ENCODE results near the gene PRPF6. TPM values are rescaled to one million over a fixed set of nuclear protein-coding genes. Genes with fewer than 3 reads are reported as not detected.

PRPF6 gene, protein sequence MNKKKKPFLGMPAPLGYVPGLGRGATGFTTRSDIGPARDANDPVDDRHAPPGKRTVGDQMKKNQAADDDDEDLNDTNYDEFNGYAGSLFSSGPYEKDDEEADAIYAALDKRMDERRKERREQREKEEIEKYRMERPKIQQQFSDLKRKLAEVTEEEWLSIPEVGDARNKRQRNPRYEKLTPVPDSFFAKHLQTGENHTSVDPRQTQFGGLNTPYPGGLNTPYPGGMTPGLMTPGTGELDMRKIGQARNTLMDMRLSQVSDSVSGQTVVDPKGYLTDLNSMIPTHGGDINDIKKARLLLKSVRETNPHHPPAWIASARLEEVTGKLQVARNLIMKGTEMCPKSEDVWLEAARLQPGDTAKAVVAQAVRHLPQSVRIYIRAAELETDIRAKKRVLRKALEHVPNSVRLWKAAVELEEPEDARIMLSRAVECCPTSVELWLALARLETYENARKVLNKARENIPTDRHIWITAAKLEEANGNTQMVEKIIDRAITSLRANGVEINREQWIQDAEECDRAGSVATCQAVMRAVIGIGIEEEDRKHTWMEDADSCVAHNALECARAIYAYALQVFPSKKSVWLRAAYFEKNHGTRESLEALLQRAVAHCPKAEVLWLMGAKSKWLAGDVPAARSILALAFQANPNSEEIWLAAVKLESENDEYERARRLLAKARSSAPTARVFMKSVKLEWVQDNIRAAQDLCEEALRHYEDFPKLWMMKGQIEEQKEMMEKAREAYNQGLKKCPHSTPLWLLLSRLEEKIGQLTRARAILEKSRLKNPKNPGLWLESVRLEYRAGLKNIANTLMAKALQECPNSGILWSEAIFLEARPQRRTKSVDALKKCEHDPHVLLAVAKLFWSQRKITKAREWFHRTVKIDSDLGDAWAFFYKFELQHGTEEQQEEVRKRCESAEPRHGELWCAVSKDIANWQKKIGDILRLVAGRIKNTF
- 42.8 TPM for total RNA-seq
- polyA plus RNA-seq (ENCODE audit: insufficient read depth in 1 of 8, insufficient read length in 8 of 8, low replicate concordance in 1 of 8), result 10 to 100 TPM; 50.5 to 64.4 (median 57.9) TPM
- long read RNA-seq, donor 1, partial matches to known transcripts, result 6 of 9 reads
- long read RNA-seq, donor 1, other reads (novel, unspliced or antisense), result 0 of 9 reads
- long read RNA-seq, donor 2, partial matches to known transcripts, result 0 of 1 reads
- long read RNA-seq, donor 2, other reads (novel, unspliced or antisense), result 0 of 1 reads
- long read RNA-seq, donor 3, transcript PRPF6-201 (21 exons, 3,044 nt), result major isoform, 10 of 28 reads
- long read RNA-seq, donor 3, partial matches to known transcripts, result 18 of 28 reads
- long read RNA-seq, donor 3, other reads (novel, unspliced or antisense), result 0 of 28 reads
- long read RNA-seq, donor 4, transcript PRPF6-201 (21 exons, 3,044 nt), result major isoform, 8 of 21 reads
- long read RNA-seq, donor 4, partial matches to known transcripts, result 13 of 21 reads
- long read RNA-seq, donor 4, other reads (novel, unspliced or antisense), result 0 of 21 reads
- long read RNA-seq, donor 5, transcript PRPF6-201 (21 exons, 3,044 nt), result major isoform, 24 of 57 reads
- long read RNA-seq, donor 5, partial matches to known transcripts, result 33 of 57 reads
- long read RNA-seq, donor 5, other reads (novel, unspliced or antisense), result 0 of 57 reads
- long read RNA-seq, donor 6, transcript PRPF6-201 (21 exons, 3,044 nt), result major isoform, 15 of 21 reads
- long read RNA-seq, donor 6, partial matches to known transcripts, result 6 of 21 reads
- long read RNA-seq, donor 6, other reads (novel, unspliced or antisense), result 0 of 21 reads
- long read RNA-seq, donor 7, transcript PRPF6-201 (21 exons, 3,044 nt), result major isoform, 9 of 22 reads
- long read RNA-seq, donor 7, partial matches to known transcripts, result 13 of 22 reads
- long read RNA-seq, donor 7, other reads (novel, unspliced or antisense), result 0 of 22 reads
- long read RNA-seq, donor 8, partial matches to known transcripts, result 8 of 8 reads
- long read RNA-seq, donor 8, other reads (novel, unspliced or antisense), result 0 of 8 reads
- long read RNA-seq, donor 9, transcript PRPF6-201 (21 exons, 3,044 nt), result major isoform, 6 of 40 reads
- long read RNA-seq, donor 9, partial matches to known transcripts, result 34 of 40 reads
- long read RNA-seq, donor 9, other reads (novel, unspliced or antisense), result 0 of 40 reads
- long read RNA-seq, donor 10, partial matches to known transcripts, result 13 of 16 reads
- long read RNA-seq, donor 10, other reads (novel, unspliced or antisense), result 0 of 16 reads
- long read RNA-seq, donor 11, transcript PRPF6-201 (21 exons, 3,044 nt), result major isoform, 12 of 29 reads
- long read RNA-seq, donor 11, partial matches to known transcripts, result 17 of 29 reads
- long read RNA-seq, donor 11, other reads (novel, unspliced or antisense), result 0 of 29 reads

DNA sequence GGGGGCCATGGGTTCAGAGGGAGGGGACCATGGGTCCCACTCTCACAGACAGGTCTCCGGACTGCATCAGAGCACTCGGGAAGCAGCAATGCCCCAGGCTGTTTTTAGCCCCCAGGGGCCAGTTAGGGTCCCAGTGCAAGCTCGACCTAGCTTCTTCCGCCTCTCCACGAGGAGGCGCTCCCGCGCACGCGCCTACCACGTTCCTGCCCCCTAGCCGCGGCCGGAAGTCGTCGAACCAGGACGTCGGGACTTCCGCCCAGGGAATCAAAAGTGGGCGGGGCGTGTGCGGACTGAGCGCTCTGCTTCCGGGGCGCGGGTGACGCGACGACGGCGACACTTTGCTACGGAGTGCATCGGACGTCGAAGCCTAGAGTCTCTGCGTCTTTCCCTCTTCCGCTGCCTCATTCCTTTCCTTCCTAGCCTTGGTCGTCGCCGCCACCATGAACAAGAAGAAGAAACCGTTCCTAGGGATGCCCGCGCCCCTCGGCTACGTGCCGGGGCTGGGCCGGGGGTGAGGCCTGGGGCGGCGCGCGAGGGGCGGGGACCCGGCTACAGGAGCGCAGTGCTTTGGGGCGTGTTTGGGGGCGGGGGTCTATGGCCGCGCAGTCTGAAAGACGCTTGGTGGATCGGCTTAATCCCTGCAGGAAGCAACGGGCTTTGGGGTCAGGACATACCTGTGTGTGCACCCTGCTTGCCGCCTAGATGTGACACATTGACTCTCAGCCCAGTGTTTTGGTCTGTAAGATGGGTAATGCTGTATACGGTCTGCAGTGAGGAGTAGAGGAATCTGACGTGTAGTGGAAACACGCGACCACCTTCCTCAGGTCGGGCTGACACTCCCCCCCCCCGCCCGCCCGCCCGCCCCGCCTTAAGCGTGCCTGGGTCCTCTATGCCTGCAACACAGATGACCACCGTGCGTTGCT, at the start of gene PRPF6:
Gene PRPF6, plus strand, starts transcription at position 327 of the 923 bp plus-strand sequence. Its CDS starts 114 bp downstream, at position 441.
- Histone ChIP-seq H3K27me3 (ENCODE audit: control insufficient read depth, insufficient read depth, low read length) (no peaks in the 10 kb centered on the region), H3K9me3 (replicated peaks; ENCODE audit: control insufficient read depth, low read depth, low read length) (no peaks in the 10 kb centered on the region), H3K4me3 (ENCODE audit: low read length) (peak within 1 kb of the TSS; percentile 87), H3K27ac (ENCODE audit: low read length) (peak within 1 kb of the TSS; percentile 89), H3K36me3 (ENCODE audit: control insufficient read depth, insufficient read depth, low read length) (peaks cover 32% of the 10 kb centered on the region), H3K4me1 (ENCODE audit: control insufficient read depth, insufficient read depth, low read length) (peaks cover 34% of the 10 kb centered on the region)
- WGBS (ENCODE audit: insufficient coverage), result under 1% methylated on average over 59 of the region's 75 CpGs
- DNase-seq, result peak; percentile 98

DNA sequence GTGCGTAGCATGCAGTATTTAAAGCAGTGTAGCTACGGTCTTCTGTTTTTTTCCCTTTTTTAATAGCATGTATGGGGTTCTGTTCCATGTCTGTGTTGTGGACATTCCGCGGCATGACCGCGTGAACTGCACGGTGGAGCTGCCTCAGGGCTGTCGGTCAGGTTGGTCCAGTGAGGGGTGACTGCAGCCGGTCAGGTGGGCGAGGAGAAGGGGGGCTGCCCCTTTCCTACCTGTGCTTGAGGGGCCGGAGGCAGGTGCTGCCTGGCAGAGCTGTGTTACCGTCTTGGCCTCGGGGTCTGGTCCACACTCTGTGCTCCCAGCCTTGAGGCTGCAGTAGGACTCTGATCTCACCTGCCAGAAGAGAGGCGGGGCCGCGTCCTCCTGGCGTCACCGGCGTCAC, 49.2 kb upstream of the PRPF6 start:
- 97% methylated on average over 10 of the region's 19 CpGs for WGBS (ENCODE audit: insufficient coverage)
- peaks cover 72% of the 10 kb centered on the region for H3K36me3 ChIP-seq (ENCODE audit: control insufficient read depth, insufficient read depth, low read length)

DNA sequence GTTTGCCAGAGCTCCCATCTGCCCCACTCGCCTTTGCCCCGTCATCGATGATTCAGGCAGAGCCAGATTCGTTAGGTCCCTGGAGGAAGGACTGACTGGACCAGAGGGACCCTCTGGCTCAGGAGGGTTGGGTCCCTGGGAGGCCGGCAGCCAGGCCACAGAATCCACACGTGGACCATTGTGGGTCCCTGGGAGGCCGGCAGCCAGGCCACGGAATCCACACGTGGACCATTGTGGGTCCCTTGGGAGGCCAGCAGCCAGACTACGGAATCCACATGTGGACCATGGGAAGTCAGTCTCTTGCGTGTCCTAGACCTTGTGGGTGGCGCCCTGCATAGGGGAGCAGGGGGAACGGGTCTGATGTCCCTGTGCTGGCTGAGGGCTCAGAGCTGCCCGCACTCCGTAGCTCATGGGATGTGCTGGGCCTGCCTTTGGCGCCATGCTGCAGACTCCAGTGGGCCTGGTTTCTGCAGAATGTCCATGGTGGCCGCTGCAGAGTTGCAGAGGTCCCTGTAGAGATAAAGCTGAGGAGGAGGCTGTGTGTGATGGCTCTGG, 48.2 kb upstream of the PRPF6 start:
- Histone ChIP-seq H3K27me3 (ENCODE audit: control insufficient read depth, insufficient read depth, low read length) (no peaks in the 10 kb centered on the region), H3K36me3 (ENCODE audit: control insufficient read depth, insufficient read depth, low read length) (peaks cover 74% of the 10 kb centered on the region), H3K4me1 (ENCODE audit: control insufficient read depth, insufficient read depth, low read length) (no peaks in the 10 kb centered on the region), H3K27ac (ENCODE audit: low read length) (no peak overlapping the region), H3K9me3 (replicated peaks; ENCODE audit: control insufficient read depth, low read depth, low read length) (no peaks in the 10 kb centered on the region), H3K4me3 (ENCODE audit: low read length) (no peak overlapping the region)
- WGBS (ENCODE audit: insufficient coverage), result 89% methylated on average over 16 of the region's 17 CpGs
- no peak for DNase-seq

More for the DNA sequence above, 49.2 kb upstream of the PRPF6 start:
- Histone ChIP-seq H3K27ac (ENCODE audit: low read length) (no peak overlapping the region), H3K27me3 (ENCODE audit: control insufficient read depth, insufficient read depth, low read length) (no peaks in the 10 kb centered on the region), H3K4me1 (ENCODE audit: control insufficient read depth, insufficient read depth, low read length) (no peaks in the 10 kb centered on the region), H3K9me3 (replicated peaks; ENCODE audit: control insufficient read depth, low read depth, low read length) (no peaks in the 10 kb centered on the region), H3K4me3 (ENCODE audit: low read length) (no peak overlapping the region)
- DNase-seq, result no peak

DNA sequence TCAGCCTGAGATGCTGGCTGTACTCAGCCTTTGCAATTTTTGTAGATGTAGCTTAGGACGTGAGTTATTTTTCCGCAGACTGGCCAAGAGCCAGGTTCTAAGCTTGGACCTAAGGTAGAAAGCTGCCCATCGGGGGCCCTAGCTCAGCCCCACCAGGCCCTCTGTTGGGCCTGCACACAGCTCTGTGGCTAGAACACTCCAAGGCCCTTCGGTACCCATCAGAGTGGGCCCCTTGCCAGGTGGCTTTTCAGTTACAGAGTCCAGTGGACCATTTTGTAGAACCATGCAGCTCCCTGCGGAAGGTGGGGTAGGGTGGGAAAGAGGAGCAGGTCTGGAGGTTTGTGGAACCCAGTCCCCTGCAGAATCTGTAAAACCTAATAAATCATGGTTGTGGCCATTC, 47.3 kb upstream of the PRPF6 start:
- no peak overlapping the region for H3K27ac ChIP-seq (ENCODE audit: low read length)
- H3K27me3 ChIP-seq (ENCODE audit: control insufficient read depth, insufficient read depth, low read length), result no peaks in the 10 kb centered on the region
- WGBS (ENCODE audit: insufficient coverage), result 60% methylated on average over 5 of the region's 5 CpGs
- DNase-seq, result no peak
- no peaks in the 10 kb centered on the region for H3K4me1 ChIP-seq (ENCODE audit: control insufficient read depth, insufficient read depth, low read length)
- H3K4me3 ChIP-seq (ENCODE audit: low read length), result no peak overlapping the region
- H3K36me3 ChIP-seq (ENCODE audit: control insufficient read depth, insufficient read depth, low read length), result peaks cover 66% of the 10 kb centered on the region
- H3K9me3 ChIP-seq (replicated peaks; ENCODE audit: control insufficient read depth, low read depth, low read length), result no peaks in the 10 kb centered on the region

DNA sequence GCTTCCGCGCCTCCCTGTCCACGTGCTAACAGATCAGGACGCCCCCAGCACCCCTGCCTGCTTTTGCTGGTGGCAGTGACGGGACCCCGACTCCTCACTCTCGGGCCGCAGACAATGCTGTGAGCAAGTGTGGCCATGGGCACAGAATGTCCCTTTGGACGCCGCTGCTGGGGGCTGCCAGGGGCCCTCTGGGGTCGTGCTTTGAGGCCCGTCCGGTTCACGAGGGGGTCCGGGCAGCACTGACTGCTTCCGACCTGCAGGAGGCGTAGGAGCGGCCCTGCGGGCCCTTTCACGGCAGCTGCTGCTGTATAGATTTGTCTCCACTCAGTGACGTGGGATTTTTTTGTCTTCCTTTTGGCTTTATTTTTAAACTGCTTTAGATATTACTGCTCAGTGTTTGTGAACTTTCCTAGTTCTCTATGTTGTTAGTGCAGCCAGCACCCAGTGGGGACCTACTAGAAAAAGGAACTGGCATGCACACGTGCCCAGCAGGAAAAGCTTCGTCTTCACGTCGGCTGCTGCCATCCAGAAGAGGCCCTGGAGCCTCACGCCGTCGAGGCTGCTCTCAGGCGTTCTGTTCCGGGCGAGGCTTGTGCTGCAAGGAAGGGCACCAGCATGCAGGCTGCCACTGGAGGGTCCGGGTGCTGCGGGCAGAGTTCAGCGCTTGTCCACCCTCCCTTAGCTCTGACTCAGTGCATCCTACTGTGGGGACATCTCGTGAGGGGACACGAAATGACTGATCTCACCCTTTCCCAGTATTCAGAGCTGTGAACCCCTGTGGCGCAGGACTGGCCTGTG, 46.5 kb upstream of the PRPF6 start:
- H3K27me3 ChIP-seq (ENCODE audit: control insufficient read depth, insufficient read depth, low read length), result no peaks in the 10 kb centered on the region
- WGBS (ENCODE audit: insufficient coverage), result 72% methylated on average over 29 of the region's 37 CpGs
- no peak for DNase-seq
- H3K4me1 ChIP-seq (ENCODE audit: control insufficient read depth, insufficient read depth, low read length), result no peaks in the 10 kb centered on the region
- H3K9me3 ChIP-seq (replicated peaks; ENCODE audit: control insufficient read depth, low read depth, low read length), result no peaks in the 10 kb centered on the region
- H3K27ac ChIP-seq (ENCODE audit: low read length), result no peak overlapping the region
- H3K4me3 ChIP-seq (ENCODE audit: low read length), result no peak overlapping the region
- peaks cover 67% of the 10 kb centered on the region for H3K36me3 ChIP-seq (ENCODE audit: control insufficient read depth, insufficient read depth, low read length)

DNA sequence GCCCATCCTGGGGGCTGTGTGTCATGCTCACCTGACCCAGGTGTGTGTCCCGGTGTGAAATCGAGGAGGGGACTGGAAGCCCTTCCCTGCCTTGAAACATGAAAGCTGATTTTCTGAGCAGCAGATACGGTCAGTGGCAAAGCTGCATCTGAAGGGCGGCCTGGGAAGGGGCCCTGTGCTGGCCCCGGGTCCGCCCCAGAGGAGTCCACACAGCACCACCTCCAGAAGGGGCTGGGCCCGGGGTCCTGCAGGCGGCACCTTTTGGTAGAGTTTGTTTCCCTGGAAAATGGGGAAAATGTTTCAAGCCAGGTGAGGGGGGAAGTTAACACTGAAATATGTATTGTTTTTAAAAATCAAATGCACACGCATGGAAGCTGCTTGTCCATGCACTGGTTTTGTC, 45.5 kb upstream of the PRPF6 start:
- 86% methylated on average over 7 of the region's 9 CpGs for WGBS (ENCODE audit: insufficient coverage)
- Histone ChIP-seq H3K4me1 (ENCODE audit: control insufficient read depth, insufficient read depth, low read length) (no peaks in the 10 kb centered on the region), H3K36me3 (ENCODE audit: control insufficient read depth, insufficient read depth, low read length) (peaks cover 70% of the 10 kb centered on the region)

DNA sequence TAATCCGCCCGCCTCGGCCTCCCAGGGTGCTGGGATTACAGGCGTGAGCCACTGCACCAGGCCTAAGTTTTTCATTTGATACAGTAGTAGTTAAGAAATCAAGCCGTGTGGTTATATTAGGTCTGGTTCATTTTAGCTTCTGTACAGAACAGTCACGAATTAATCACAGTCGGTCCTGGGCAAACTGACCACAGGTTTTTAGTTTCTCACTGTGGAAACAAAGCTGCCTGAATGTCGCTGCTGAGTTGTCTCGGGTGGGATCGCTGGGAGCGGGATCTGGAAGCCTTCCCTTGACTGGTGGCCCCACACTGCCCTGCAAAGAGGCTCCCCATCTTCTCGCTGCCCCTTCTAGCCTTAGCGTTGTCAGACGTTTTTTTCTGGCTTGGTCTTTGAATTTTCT, 43.3 kb upstream of the PRPF6 start:
- DNase-seq, result no peak
- Histone ChIP-seq H3K27me3 (ENCODE audit: control insufficient read depth, insufficient read depth, low read length) (no peaks in the 10 kb centered on the region), H3K4me3 (ENCODE audit: low read length) (no peak overlapping the region), H3K27ac (ENCODE audit: low read length) (no peak overlapping the region), H3K4me1 (ENCODE audit: control insufficient read depth, insufficient read depth, low read length) (peaks cover 3% of the 10 kb centered on the region), H3K9me3 (replicated peaks; ENCODE audit: control insufficient read depth, low read depth, low read length) (no peaks in the 10 kb centered on the region), H3K36me3 (ENCODE audit: control insufficient read depth, insufficient read depth, low read length) (peaks cover 62% of the 10 kb centered on the region)
- 90% methylated on average over 8 of the region's 14 CpGs for whole genome bisulfite sequencing (ENCODE audit: insufficient coverage)

More for the DNA sequence above, 45.5 kb upstream of the PRPF6 start:
- no peak overlapping the region for H3K27ac ChIP-seq (ENCODE audit: low read length)
- H3K4me3 ChIP-seq (ENCODE audit: low read length), result no peak overlapping the region
- DNase-seq, result no peak
- no peaks in the 10 kb centered on the region for H3K27me3 ChIP-seq (ENCODE audit: control insufficient read depth, insufficient read depth, low read length)
- no peaks in the 10 kb centered on the region for H3K9me3 ChIP-seq (replicated peaks; ENCODE audit: control insufficient read depth, low read depth, low read length)
